ENCODE measurements around the gene CSRP3. TPM values are rescaled to one million over a fixed set of nuclear protein-coding genes. Genes with fewer than 3 reads are reported as not detected.

The CSRP3 gene
- total and polyA plus RNA-seq, 2 of the 4 experiments (the other 2 are of a cell fraction) = not detected

GRCh38 chr11:19187833-19188258 lies 13.9 kb downstream of the CSRP3 start:
- no peak for DNase-seq
- in situ Hi-C loops (cut with MboI; ENCODE audit: low sequenced_read_pairs) (no loop called here), intact Hi-C loops (cut with micrococcal nuclease) (no loop called here)

More at GRCh38 chr11:19187833-19188258, 13.9 kb downstream of the CSRP3 start:
- Histone ChIP-seq H3K4me1 (ENCODE audit: control insufficient read depth, insufficient read depth, low read length) (no peaks in the 10 kb centered on the region), H3K56ac (ENCODE audit: extremely low read depth, insufficient read depth, low read length) (no peak overlapping the region), H2AFZ (replicated peaks; ENCODE audit: low read length, poor library complexity) (no peak overlapping the region), H3K18ac (ENCODE audit: low read depth, low read length) (no peak overlapping the region), H2BK120ac (ENCODE audit: low read depth, low read length) (no peak overlapping the region), H2AK9ac (replicated peaks; ENCODE audit: low read depth, low read length, poor library complexity) (no peak overlapping the region), H2BK20ac (ENCODE audit: low read depth, low read length) (no peak overlapping the region), H3K9me3 (ENCODE audit: control insufficient read depth, insufficient read depth, low read length) (no peaks in the 10 kb centered on the region), H3K14ac (replicated peaks; ENCODE audit: low read depth, low read length) (no peak overlapping the region), H3K23ac (ENCODE audit: low read depth, low read length) (no peak overlapping the region), H3K27ac (ENCODE audit: insufficient read depth, low read length) (no peak overlapping the region), H4K8ac (ENCODE audit: low read depth in 2 of 2, low read length in 2 of 2) (no peak overlapping the region), H2BK15ac (ENCODE audit: low read depth, low read length) (no peak overlapping the region), H3K9me1 (ENCODE audit: insufficient read depth, low read length) (peaks cover 3% of the 10 kb centered on the region; the same call in 1 of the 2 replicates), H4K20me1 (ENCODE audit: insufficient read depth, low read length) (no peaks in the 10 kb centered on the region), H4K91ac (ENCODE audit: insufficient read depth, low read depth, low read length) (no peak overlapping the region), H2BK5ac (ENCODE audit: low read depth, low read length, poor library complexity, severe bottlenecking) (no peak overlapping the region), H3K4me3 (ENCODE audit: insufficient read depth, low read depth, low read length) (no peak overlapping the region), H3K36me3 (ENCODE audit: control insufficient read depth, insufficient read depth, low read length) (no peaks in the 10 kb centered on the region), H3K79me1 (ENCODE audit: low read depth in 1 of 2, low read length in 2 of 2) (no peaks in the 10 kb centered on the region), H2AK5ac (ENCODE audit: low read depth, low read length) (no peak overlapping the region), H3K4me2 (ENCODE audit: low read depth, low read length) (no peak overlapping the region), H3K4ac (ENCODE audit: low read depth, low read length) (no peak overlapping the region), H3K9ac (ENCODE audit: low read depth, low read length) (no peak overlapping the region), H4K5ac (ENCODE audit: low read depth, low read length) (no peak overlapping the region), H3K27me3 (ENCODE audit: control insufficient read depth, insufficient read depth, low read length) (no peaks in the 10 kb centered on the region)
- no peak for ATAC-seq (ENCODE audit: low read depth)
- ChIA-PET POLR2A (ENCODE audit: unreplicated experiment) (no interaction called here), CTCF (no interaction called here)
- no TSS peak for BruUV-seq (replicated peaks)
- dilution Hi-C loops (cut with HindIII; ENCODE audit: low sequenced_read_pairs, unreplicated experiment) = no loop called here
- TF ChIP-seq NFE2L2 (IDR thresholded peaks at IDR 0.05; ENCODE audit: low read depth, low read length) (no peak), RAD21 (IDR thresholded peaks at IDR 0.05; ENCODE audit: low read length) (no peak), POLR2A (IDR thresholded peaks at IDR 0.05; ENCODE audit: low read depth, low read length) (no peak), RFX5 (IDR thresholded peaks at IDR 0.05; ENCODE audit: low read depth, low read length) (no peak), USF2 (IDR thresholded peaks at IDR 0.05; ENCODE audit: low read depth, low read length) (no peak), MAFK (IDR thresholded peaks at IDR 0.05; ENCODE audit: low read depth, low read length) (no peak), MXI1 (IDR thresholded peaks at IDR 0.05; ENCODE audit: borderline replicate concordance, low read depth, low read length) (no peak), MAZ (IDR thresholded peaks at IDR 0.05; ENCODE audit: borderline replicate concordance, low read depth, low read length) (no peak), CTCF (conservative IDR thresholded peaks at IDR 0.05; ENCODE audit: low read depth, low read length) (no peak), BHLHE40 (IDR thresholded peaks at IDR 0.05; ENCODE audit: low read depth, low read length) (no peak), SMC3 (IDR thresholded peaks at IDR 0.05; ENCODE audit: low read depth, low read length) (no peak), ELK1 (IDR thresholded peaks at IDR 0.05; ENCODE audit: borderline replicate concordance, low read depth, low read length) (no peak), FOS (IDR thresholded peaks at IDR 0.05; ENCODE audit: low read depth, low read length) (no peak), CEBPB (IDR thresholded peaks at IDR 0.05; ENCODE audit: low read depth, low read length) (no peak), CHD1 (IDR thresholded peaks at IDR 0.05; ENCODE audit: low read depth, low read length) (no peak), RCOR1 (IDR thresholded peaks at IDR 0.05; ENCODE audit: insufficient replicate concordance, low read length) (no peak)
- WGBS, 2 experiments (ENCODE audit: extremely low coverage in 2 of 2, insufficient read length in 1 of 2) = 86% methylated on average over 4 of the region's 9 CpGs; no CpG with 5 or more reads in 1 of the 2 experiments

All from IMR-90 (cell line).